Measurements from ENCODE around the gene SSR3.

The SSR3 gene

GRCh38 chr3:156495816-156496215 is 59.1 kb downstream of the SSR3 start:
- Histone ChIP-seq H3K27me3 (ENCODE audit: control insufficient read depth, insufficient read depth, low read length) (no peaks in the 10 kb centered on the region), H3K9ac (ENCODE audit: low read length) (no peak overlapping the region), H3K36me3 (ENCODE audit: control insufficient read depth, insufficient read depth, low read length) (no peaks in the 10 kb centered on the region)

GRCh38 chr3:156493887-156494286 is 61.0 kb downstream of the SSR3 start:
- Histone ChIP-seq H3K9me3 (ENCODE audit: control insufficient read depth, low read length) (no peaks in the 10 kb centered on the region), H3K36me3 (ENCODE audit: control insufficient read depth, insufficient read depth, low read length) (no peaks in the 10 kb centered on the region), H3K4me1 (ENCODE audit: control insufficient read depth, insufficient read depth, low read length) (no peaks in the 10 kb centered on the region), H3K27me3 (ENCODE audit: control insufficient read depth, insufficient read depth, low read length) (no peaks in the 10 kb centered on the region), H3K4me3 (ENCODE audit: low read length) (no peak overlapping the region), H3K9ac (ENCODE audit: low read length) (no peak overlapping the region)

More at GRCh38 chr3:156495816-156496215, 59.1 kb downstream of the SSR3 start:
- Histone ChIP-seq H3K4me1 (ENCODE audit: control insufficient read depth, insufficient read depth, low read length) (no peaks in the 10 kb centered on the region), H3K4me3 (ENCODE audit: low read length) (no peak overlapping the region), H3K9me3 (ENCODE audit: control insufficient read depth, low read length) (no peaks in the 10 kb centered on the region)

- Histone ChIP-seq H3K9ac (ENCODE audit: low read length) (no peak overlapping the region), H3K4me1 (ENCODE audit: control insufficient read depth, insufficient read depth, low read length) (no peaks in the 10 kb centered on the region), H3K36me3 (ENCODE audit: control insufficient read depth, insufficient read depth, low read length) (no peaks in the 10 kb centered on the region), H3K9me3 (ENCODE audit: control insufficient read depth, low read length) (no peaks in the 10 kb centered on the region), H3K4me3 (ENCODE audit: low read length) (no peak overlapping the region), H3K27me3 (ENCODE audit: control insufficient read depth, insufficient read depth, low read length) (no peaks in the 10 kb centered on the region)
Measured at GRCh38 chr3:156492801-156493261, 62.1 kb downstream of the SSR3 start.

- no peaks in the 10 kb centered on the region for H3K36me3 ChIP-seq (ENCODE audit: control insufficient read depth, insufficient read depth, low read length)
- no peak overlapping the region for H3K4me3 ChIP-seq (ENCODE audit: low read length)
- H3K4me1 ChIP-seq (ENCODE audit: control insufficient read depth, insufficient read depth, low read length), result no peaks in the 10 kb centered on the region
- H3K27me3 ChIP-seq (ENCODE audit: control insufficient read depth, insufficient read depth, low read length), result no peaks in the 10 kb centered on the region
- H3K9ac ChIP-seq (ENCODE audit: low read length), result no peak overlapping the region
- H3K9me3 ChIP-seq (ENCODE audit: control insufficient read depth, low read length), result no peaks in the 10 kb centered on the region
Measured at GRCh38 chr3:156491192-156491591, 63.7 kb downstream of the SSR3 start.

All from mucosa of stomach (tissue), 1 donor.